ENCODE data around the gene AIG1. TPM values are rescaled to one million over a fixed set of nuclear protein-coding genes. Genes with fewer than 3 reads are reported as not detected.

Gene AIG1
- polyA plus RNA-seq, 1 of the 3 experiments (the other 2 are of a cell fraction) = 36.8 TPM

DNA sequence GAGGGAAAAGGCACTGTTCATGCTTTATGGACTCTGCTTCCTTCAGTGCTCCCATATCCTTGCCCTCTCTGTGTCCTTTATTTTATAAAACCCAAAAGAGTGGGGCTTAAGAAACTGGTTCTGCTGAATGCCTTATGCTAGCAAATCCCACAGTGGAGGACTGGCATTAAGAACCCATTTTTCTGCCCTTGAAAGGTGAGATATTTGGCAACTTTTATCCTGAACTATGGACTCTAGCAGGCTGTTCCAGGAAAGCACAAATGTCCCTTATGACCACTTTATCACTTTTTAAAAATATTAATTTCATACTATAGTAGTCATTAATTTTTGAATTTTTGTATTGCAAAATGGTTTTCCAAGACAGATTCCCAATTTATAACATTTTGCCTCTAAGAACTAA, 296.5 kb downstream of the AIG1 start:
- no peaks in the 10 kb centered on the region for H3K79me2 ChIP-seq (ENCODE audit: insufficient read depth)
- CTCF ChIA-PET = no interaction called here
- POLR2A ChIA-PET = no interaction called here
- H3F3A ChIP-seq (replicated peaks; ENCODE audit: insufficient read depth) = no peaks in the 10 kb centered on the region
- DNase-seq = no peak
- H3K4me1 ChIP-seq (ENCODE audit: control insufficient read depth in 1 of 2, insufficient read depth in 2 of 2, low read depth in 1 of 2, low read length in 1 of 2) = no peaks in the 10 kb centered on the region
- no peak overlapping the region for H3K4me2 ChIP-seq
- no peaks in the 10 kb centered on the region for H3K27me3 ChIP-seq (ENCODE audit: insufficient read depth)
- H3K9me2 ChIP-seq = no peaks in the 10 kb centered on the region
- no peaks in the 10 kb centered on the region for H3K36me3 ChIP-seq (replicated peaks in 1 of 2; ENCODE audit: control insufficient read depth in 1 of 2, insufficient read depth in 2 of 2, low read length in 1 of 2)
- no peak overlapping the region for H2AFZ ChIP-seq (ENCODE audit: low read depth)
- H3K4me3 ChIP-seq (ENCODE audit: low read depth in 2 of 2, low read length in 1 of 2) = no peak overlapping the region
- no peaks in the 10 kb centered on the region for H4K20me1 ChIP-seq (ENCODE audit: insufficient read depth)
- no peak overlapping the region for H3K27ac ChIP-seq (ENCODE audit: low read depth in 2 of 2, low read length in 1 of 2)
- TF ChIP-seq JUND (IDR thresholded peaks at IDR 0.05) (no peak), NFIC (IDR thresholded peaks at IDR 0.05; ENCODE audit: borderline replicate concordance) (no peak), FOXJ3 (CRISPR knock-in tag; IDR thresholded peaks at IDR 0.05) (no peak), SMC3 (IDR thresholded peaks at IDR 0.05; ENCODE audit: low read depth, low read length) (no peak), YY1 (IDR thresholded peaks at IDR 0.05; ENCODE audit: low read depth) (no peak), EZH2phosphoT487 (IDR thresholded peaks at IDR 0.05; ENCODE audit: borderline replicate concordance, low read depth) (no peak), REST (IDR thresholded peaks at IDR 0.05; ENCODE audit: low read depth, low read length) (no peak), FOSL2 (IDR thresholded peaks at IDR 0.05; ENCODE audit: borderline replicate concordance, low read depth) (no peak), NRF1 (IDR thresholded peaks at IDR 0.05; ENCODE audit: low read depth, low read length) (no peak), TAF1 (IDR thresholded peaks at IDR 0.05; ENCODE audit: borderline replicate concordance, low read depth, low read length) (no peak), USF1 (IDR thresholded peaks at IDR 0.05; ENCODE audit: borderline replicate concordance, low read depth) (no peak), MEF2A (IDR thresholded peaks at IDR 0.05; ENCODE audit: borderline replicate concordance, low read depth) (no peak), ELF1 (IDR thresholded peaks at IDR 0.05) (no peak), RAD21 (IDR thresholded peaks at IDR 0.05; ENCODE audit: low read length) (no peak), TEAD4 (IDR thresholded peaks at IDR 0.05; ENCODE audit: borderline replicate concordance, insufficient read depth) (no peak), GABPA (IDR thresholded peaks at IDR 0.05; ENCODE audit: low read depth) (no peak), POLR2AphosphoS5 (IDR thresholded peaks at IDR 0.05; ENCODE audit: low read depth, low read length) (no peak), FOXM1 (IDR thresholded peaks at IDR 0.05; ENCODE audit: low read depth) (no peak)
- no peaks in the 10 kb centered on the region; the same call in 1 of the 2 replicates for H3K9me3 ChIP-seq
- no peak overlapping the region for H3K9ac ChIP-seq
